ENCODE results near the gene ARHGAP35. TPM values are rescaled to one million over a fixed set of nuclear protein-coding genes. Genes with fewer than 3 reads are reported as not detected.
"Not testable (repeated sequence)": the region's sequence is repeated elsewhere in the genome, so short reads cannot be mapped to it uniquely, and the experiment has no call there.

Gene ARHGAP35
- total RNA-seq, 4 donors from 2014 or later: 77.1 to 159 (median 98.4) TPM

GRCh38 chr19:46880431-46880830, 19.6 kb downstream of the ARHGAP35 start:
- WGBS, 2 donors (ENCODE audit: low coverage in 1 of 2): 83 to 88% methylated on average over 1 of the region's 1 CpG
- H3K27me3 ChIP-seq: no peaks in the 10 kb centered on the region
- no peak for DNase-seq
- TF ChIP-seq POLR2AphosphoS5 (IDR thresholded peaks at IDR 0.05) (no peak), CTCF (IDR thresholded peaks at IDR 0.05) (no peak), EP300 (IDR thresholded peaks at IDR 0.05; ENCODE audit: low read depth) (no peak), POLR2A (IDR thresholded peaks at IDR 0.05) (no peak)
- intact Hi-C loops (cut with DNase I; ENCODE audit: low total_unique reads): no loop called here
- no peak overlapping the region for H3K4me3 ChIP-seq
- H3K4me1 ChIP-seq: peaks cover 0 to 8% (median 0%) of the 10 kb centered on the region in 4 donors
- H3K9me3 ChIP-seq: no peaks in the 10 kb centered on the region
- in situ Hi-C loops (cut with MboI; ENCODE audit: low pct_ligation_motif_present in 1 of 4, low pct_unique_long_range_greater_than_20kb in 1 of 4, low sequenced_read_pairs in 3 of 4): no loop called here
- no peak overlapping the region for H3K27ac ChIP-seq
- no peaks in the 10 kb centered on the region for H3K36me3 ChIP-seq

- intact Hi-C loops (cut with DNase I; ENCODE audit: low total_unique reads): no loop called here
- H3K4me3 ChIP-seq: no peak overlapping the region
- H3K9me3 ChIP-seq: no peaks in the 10 kb centered on the region
- peaks cover 0 to 8% (median 1%) of the 10 kb centered on the region in 4 donors for H3K4me1 ChIP-seq
- no peaks in the 10 kb centered on the region for H3K36me3 ChIP-seq
- 99% methylated on average over 4 of the region's 4 CpGs; no CpG with 5 or more reads in 1 of the 2 donors for WGBS, 2 donors (ENCODE audit: low coverage in 1 of 2)
- in situ Hi-C loops (cut with MboI; ENCODE audit: low pct_ligation_motif_present in 1 of 4, low pct_unique_long_range_greater_than_20kb in 1 of 4, low sequenced_read_pairs in 3 of 4): no loop called here
- no peaks in the 10 kb centered on the region for H3K27me3 ChIP-seq
- no peak for DNase-seq
- TF ChIP-seq POLR2A (IDR thresholded peaks at IDR 0.05) (no peak), POLR2AphosphoS5 (IDR thresholded peaks at IDR 0.05) (no peak), CTCF (IDR thresholded peaks at IDR 0.05) (no peak), EP300 (IDR thresholded peaks at IDR 0.05; ENCODE audit: low read depth) (no peak)
- no peak overlapping the region for H3K27ac ChIP-seq
Observed at GRCh38 chr19:46881092-46881491, 20.3 kb downstream of the ARHGAP35 start.

- in situ Hi-C loops (cut with MboI; ENCODE audit: low pct_ligation_motif_present in 1 of 4, low pct_unique_long_range_greater_than_20kb in 1 of 4, low sequenced_read_pairs in 3 of 4) (no loop called here), intact Hi-C loops (cut with DNase I; ENCODE audit: low total_unique reads) (no loop called here)
- WGBS, 2 donors (ENCODE audit: low coverage in 1 of 2): 97% methylated on average over 4 of the region's 4 CpGs
Observed at GRCh38 chr19:46882034-46882433, 21.2 kb downstream of the ARHGAP35 start.

GRCh38 chr19:46882751-46883150, 22.0 kb downstream of the ARHGAP35 start:
- H3K36me3 ChIP-seq; H3K4me3 ChIP-seq; H3K27ac ChIP-seq; intact Hi-C loops (cut with DNase I; ENCODE audit: low total_unique reads); H3K4me1 ChIP-seq; DNase-seq; H3K27me3 ChIP-seq; in situ Hi-C loops (cut with MboI; ENCODE audit: low pct_ligation_motif_present in 1 of 4, low pct_unique_long_range_greater_than_20kb in 1 of 4, low sequenced_read_pairs in 3 of 4); H3K9me3 ChIP-seq: not testable (repeated sequence)
- WGBS, 2 donors (ENCODE audit: low coverage in 1 of 2): 67 to 75% methylated on average over 3 to 4 of the region's 4 CpGs

More at GRCh38 chr19:46882034-46882433, 21.2 kb downstream of the ARHGAP35 start:
- no peak for TF ChIP-seq POLR2AphosphoS5 (IDR thresholded peaks at IDR 0.05)
- no peak for TF ChIP-seq CTCF (IDR thresholded peaks at IDR 0.05)
- no peak for DNase-seq
- peaks cover 0 to 6% (median 1%) of the 10 kb centered on the region in 4 donors for H3K4me1 ChIP-seq
- H3K27ac ChIP-seq: no peak overlapping the region
- no peaks in the 10 kb centered on the region for H3K36me3 ChIP-seq
- no peaks in the 10 kb centered on the region for H3K27me3 ChIP-seq
- no peaks in the 10 kb centered on the region for H3K9me3 ChIP-seq
- H3K4me3 ChIP-seq: no peak overlapping the region

GRCh38 chr19:46885411-46885810, 24.6 kb downstream of the ARHGAP35 start:
- no peak for DNase-seq
- no peak for TF ChIP-seq POLR2AphosphoS5 (IDR thresholded peaks at IDR 0.05)
- no peak for TF ChIP-seq POLR2A (IDR thresholded peaks at IDR 0.05)
- TF ChIP-seq CTCF (IDR thresholded peaks at IDR 0.05): no peak
- no peak for TF ChIP-seq EP300 (IDR thresholded peaks at IDR 0.05; ENCODE audit: low read depth)
- 83 to 87% methylated on average over 2 of the region's 2 CpGs for WGBS, 2 donors (ENCODE audit: low coverage in 1 of 2)
- no peaks in the 10 kb centered on the region for H3K27me3 ChIP-seq
- in situ Hi-C loops (cut with MboI; ENCODE audit: low pct_ligation_motif_present in 1 of 4, low pct_unique_long_range_greater_than_20kb in 1 of 4, low sequenced_read_pairs in 3 of 4): no loop called here
- intact Hi-C loops (cut with DNase I; ENCODE audit: low total_unique reads): no loop called here
- no peak overlapping the region for H3K4me3 ChIP-seq
- no peaks in the 10 kb centered on the region for H3K9me3 ChIP-seq
- no peak overlapping the region for H3K27ac ChIP-seq
- H3K36me3 ChIP-seq: no peaks in the 10 kb centered on the region
- peaks cover 0 to 25% (median 5%) of the 10 kb centered on the region in 4 donors for H3K4me1 ChIP-seq

Measured in transverse colon (tissue), 4 donors.